Measurements from ENCODE around the gene ERCC5. TPM values are rescaled to one million over a fixed set of nuclear protein-coding genes. Genes with fewer than 3 reads are reported as not detected.

ERCC5 gene
- total RNA-seq, 1 donor from 2014 or later, result 48.9 TPM

- Mint-ChIP-seq H3K27ac (ENCODE audit: unreplicated experiment) (no peak overlapping the region), H3K27me3 (ENCODE audit: unreplicated experiment) (peaks cover 34% of the 10 kb centered on the region), H3K4me1 (ENCODE audit: unreplicated experiment) (no peaks in the 10 kb centered on the region), H3K36me3 (ENCODE audit: unreplicated experiment) (no peaks in the 10 kb centered on the region), H3K9me3 (ENCODE audit: unreplicated experiment) (no peaks in the 10 kb centered on the region), H3K4me3 (ENCODE audit: unreplicated experiment) (no peak overlapping the region)
- no peak for TF ChIP-seq CTCF (IDR thresholded peaks at IDR 0.05)
- DNase-seq (ENCODE audit: extremely low spot score, unreplicated experiment), result no peak
These were observed 64.1 kb downstream of the ERCC5 start for GRCh38 chr13:102909971-102910370.

GRCh38 chr13:102911336-102911735 lies 65.5 kb downstream of the ERCC5 start:
- Mint-ChIP-seq H3K27me3 (ENCODE audit: unreplicated experiment) (peaks cover 30% of the 10 kb centered on the region), H3K9me3 (ENCODE audit: unreplicated experiment) (no peaks in the 10 kb centered on the region), H3K4me3 (ENCODE audit: unreplicated experiment) (no peak overlapping the region), H3K4me1 (ENCODE audit: unreplicated experiment) (no peaks in the 10 kb centered on the region), H3K36me3 (ENCODE audit: unreplicated experiment) (no peaks in the 10 kb centered on the region), H3K27ac (ENCODE audit: unreplicated experiment) (no peak overlapping the region)
- no peak for TF ChIP-seq CTCF (IDR thresholded peaks at IDR 0.05)
- no peak for DNase-seq (ENCODE audit: extremely low spot score, unreplicated experiment)

GRCh38 chr13:102912599-102912998 lies 66.8 kb downstream of the ERCC5 start:
- Mint-ChIP-seq H3K36me3 (ENCODE audit: unreplicated experiment) (no peaks in the 10 kb centered on the region), H3K27me3 (ENCODE audit: unreplicated experiment) (peaks cover 24% of the 10 kb centered on the region), H3K27ac (ENCODE audit: unreplicated experiment) (no peak overlapping the region)

GRCh38 chr13:102913914-102914313 lies 68.1 kb downstream of the ERCC5 start:
- no peaks in the 10 kb centered on the region for H3K36me3 Mint-ChIP-seq (ENCODE audit: unreplicated experiment)
- H3K27ac Mint-ChIP-seq (ENCODE audit: unreplicated experiment), result no peak overlapping the region
- TF ChIP-seq CTCF (IDR thresholded peaks at IDR 0.05), result no peak
- peaks cover 4% of the 10 kb centered on the region for H3K9me3 Mint-ChIP-seq (ENCODE audit: unreplicated experiment)
- no peak for DNase-seq (ENCODE audit: extremely low spot score, unreplicated experiment)
- peaks cover 29% of the 10 kb centered on the region for H3K27me3 Mint-ChIP-seq (ENCODE audit: unreplicated experiment)
- H3K4me1 Mint-ChIP-seq (ENCODE audit: unreplicated experiment), result no peaks in the 10 kb centered on the region
- H3K4me3 Mint-ChIP-seq (ENCODE audit: unreplicated experiment), result no peak overlapping the region

More at GRCh38 chr13:102912599-102912998, 66.8 kb downstream of the ERCC5 start:
- DNase-seq (ENCODE audit: extremely low spot score, unreplicated experiment), result no peak
- no peak for TF ChIP-seq CTCF (IDR thresholded peaks at IDR 0.05)
- Mint-ChIP-seq H3K4me1 (ENCODE audit: unreplicated experiment) (no peaks in the 10 kb centered on the region), H3K4me3 (ENCODE audit: unreplicated experiment) (no peak overlapping the region), H3K9me3 (ENCODE audit: unreplicated experiment) (no peaks in the 10 kb centered on the region)

GRCh38 chr13:102914339-102914930 lies 68.6 kb downstream of the ERCC5 start:
- Mint-ChIP-seq H3K36me3 (ENCODE audit: unreplicated experiment) (no peaks in the 10 kb centered on the region), H3K4me1 (ENCODE audit: unreplicated experiment) (no peaks in the 10 kb centered on the region), H3K4me3 (ENCODE audit: unreplicated experiment) (no peak overlapping the region), H3K27me3 (ENCODE audit: unreplicated experiment) (peaks cover 29% of the 10 kb centered on the region), H3K9me3 (ENCODE audit: unreplicated experiment) (peaks cover 4% of the 10 kb centered on the region), H3K27ac (ENCODE audit: unreplicated experiment) (no peak overlapping the region)
- no peak for DNase-seq (ENCODE audit: extremely low spot score, unreplicated experiment)
- no peak for TF ChIP-seq CTCF (IDR thresholded peaks at IDR 0.05)
